Esophagus squamous epithelium (tissue), 4 donors: ENCODE data around the gene ADAMTS2.

Source experiments
- CTCF ChIP-seq, 6 experiments: fragments of 450-650 bp in 4 of 6; fragments of 200-600 bp in 2 of 6; sonication (generic) in 2 of 6; IDR thresholded peaks; one replicate each; pipeline ENCODE4 v1.5.1; 2016 to 2019; ENCODE audit warnings: antibody characterized with exemption in 6 of 6, mild to moderate bottlenecking in 4 of 6, moderate library complexity in 4 of 6
- POLR2A ChIP-seq, 4 donors: fragments of 450-650 bp; IDR thresholded peaks; one replicate each; pipeline ENCODE4 v1.6.1; 2017; ENCODE audit warnings: antibody characterized with exemption in 4 of 4, mild to moderate bottlenecking in 4 of 4, moderate library complexity in 3 of 4

- TF ChIP-seq CTCF (IDR thresholded peaks at IDR 0.05) (no peak), POLR2A (IDR thresholded peaks at IDR 0.05) (no peak)
These were observed 37.2 kb upstream of the ADAMTS2 start for GRCh38 chr5:179382486-179382885.
